ENCODE data around the gene CD160.

Gene CD160

DNA sequence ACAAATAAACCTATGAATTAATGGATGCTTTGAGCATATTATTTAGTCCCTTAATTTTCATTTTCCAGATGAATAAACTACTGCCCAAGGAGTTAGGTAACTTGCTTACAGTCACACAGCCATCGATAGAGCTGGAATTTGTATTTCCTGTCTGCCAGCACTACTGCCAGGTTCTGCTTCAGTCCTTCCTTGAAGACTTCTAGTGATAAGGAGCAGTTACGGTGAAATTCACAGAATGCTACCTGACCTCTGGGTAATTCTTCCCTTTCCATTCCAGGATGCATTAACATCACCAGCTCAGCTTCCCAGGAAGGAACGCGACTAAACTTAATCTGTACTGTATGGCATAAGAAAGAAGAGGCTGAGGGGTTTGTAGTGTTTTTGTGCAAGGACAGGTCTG is 11.2 kb downstream of the CD160 start:
- no peak for TF ChIP-seq ZFX (IDR thresholded peaks at IDR 0.05; ENCODE audit: borderline replicate concordance)
- TF ChIP-seq, protein P1, sequence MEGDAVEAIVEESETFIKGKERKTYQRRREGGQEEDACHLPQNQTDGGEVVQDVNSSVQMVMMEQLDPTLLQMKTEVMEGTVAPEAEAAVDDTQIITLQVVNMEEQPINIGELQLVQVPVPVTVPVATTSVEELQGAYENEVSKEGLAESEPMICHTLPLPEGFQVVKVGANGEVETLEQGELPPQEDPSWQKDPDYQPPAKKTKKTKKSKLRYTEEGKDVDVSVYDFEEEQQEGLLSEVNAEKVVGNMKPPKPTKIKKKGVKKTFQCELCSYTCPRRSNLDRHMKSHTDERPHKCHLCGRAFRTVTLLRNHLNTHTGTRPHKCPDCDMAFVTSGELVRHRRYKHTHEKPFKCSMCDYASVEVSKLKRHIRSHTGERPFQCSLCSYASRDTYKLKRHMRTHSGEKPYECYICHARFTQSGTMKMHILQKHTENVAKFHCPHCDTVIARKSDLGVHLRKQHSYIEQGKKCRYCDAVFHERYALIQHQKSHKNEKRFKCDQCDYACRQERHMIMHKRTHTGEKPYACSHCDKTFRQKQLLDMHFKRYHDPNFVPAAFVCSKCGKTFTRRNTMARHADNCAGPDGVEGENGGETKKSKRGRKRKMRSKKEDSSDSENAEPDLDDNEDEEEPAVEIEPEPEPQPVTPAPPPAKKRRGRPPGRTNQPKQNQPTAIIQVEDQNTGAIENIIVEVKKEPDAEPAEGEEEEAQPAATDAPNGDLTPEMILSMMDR (IDR thresholded peaks at IDR 0.05): no peak
- no peak overlapping the region for H3K27ac ChIP-seq

DNA sequence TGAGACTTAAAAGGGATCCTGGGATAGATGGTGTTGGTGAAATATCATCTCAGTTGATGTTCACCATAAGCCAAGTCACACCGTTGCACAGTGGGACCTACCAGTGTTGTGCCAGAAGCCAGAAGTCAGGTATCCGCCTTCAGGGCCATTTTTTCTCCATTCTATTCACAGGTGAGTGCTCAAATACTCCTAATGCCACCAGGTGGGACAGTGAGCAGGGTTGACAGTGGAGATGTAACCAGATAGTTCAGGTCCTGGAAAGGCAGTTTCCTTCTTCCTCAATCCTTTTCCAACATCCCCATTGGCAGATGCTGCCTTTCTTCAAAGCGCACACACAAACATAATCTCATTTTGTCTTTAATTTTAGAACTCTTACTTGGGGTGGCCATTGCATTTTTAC is 11.6 kb downstream of the CD160 start:
- TF ChIP-seq, protein P1 (IDR thresholded peaks at IDR 0.05): peak; percentile 53
- TF ChIP-seq ZFX (IDR thresholded peaks at IDR 0.05; ENCODE audit: borderline replicate concordance): no peak
- H3K27ac ChIP-seq: no peak overlapping the region

DNA sequence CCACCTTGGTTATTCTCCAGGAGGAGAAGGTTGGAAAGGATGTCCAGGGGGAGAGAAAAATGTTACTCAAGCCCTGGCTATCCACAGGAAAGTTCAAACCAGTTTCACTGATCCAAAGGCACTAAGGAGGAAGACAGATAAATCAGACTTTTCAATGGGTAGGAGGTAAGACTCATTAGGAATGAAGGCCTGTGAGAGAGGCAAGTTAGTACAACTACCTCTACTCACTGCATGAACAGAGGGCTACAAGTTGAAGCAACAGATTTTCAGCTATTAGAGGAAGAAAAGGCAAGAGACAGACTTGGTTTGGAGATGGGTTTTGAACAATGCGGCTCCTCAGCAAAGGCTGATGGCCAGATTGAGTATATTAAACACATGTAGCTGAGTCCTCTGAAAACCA is 16.9 kb downstream of the CD160 start:
- no peak for TF ChIP-seq ZFX (IDR thresholded peaks at IDR 0.05; ENCODE audit: borderline replicate concordance)
- TF ChIP-seq, protein P1 (IDR thresholded peaks at IDR 0.05): no peak
- H3K27ac ChIP-seq: no peak overlapping the region

DNA sequence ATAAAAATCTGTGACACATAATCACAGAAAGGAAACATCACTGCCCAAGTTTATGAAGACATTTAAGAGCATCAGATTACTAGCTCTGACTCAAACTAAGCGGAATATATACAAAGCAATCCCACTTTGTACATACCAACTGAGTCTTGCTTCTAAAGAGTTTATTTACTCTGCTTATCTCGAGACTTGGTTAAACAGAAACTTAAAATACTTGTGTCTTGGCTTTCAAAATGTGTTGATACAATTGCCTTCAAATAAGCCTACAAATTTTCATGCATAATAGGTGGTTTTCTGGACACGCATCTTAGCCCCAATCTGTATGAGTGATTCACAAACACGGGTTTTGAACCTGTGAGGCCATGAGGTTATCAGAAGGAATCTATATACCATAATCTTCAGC is 21.0 kb downstream of the CD160 start:
- no peak for TF ChIP-seq ZFX (IDR thresholded peaks at IDR 0.05; ENCODE audit: borderline replicate concordance)
- TF ChIP-seq, protein P1 (IDR thresholded peaks at IDR 0.05): no peak
- H3K27ac ChIP-seq: peak overlapping the region; percentile 61

DNA sequence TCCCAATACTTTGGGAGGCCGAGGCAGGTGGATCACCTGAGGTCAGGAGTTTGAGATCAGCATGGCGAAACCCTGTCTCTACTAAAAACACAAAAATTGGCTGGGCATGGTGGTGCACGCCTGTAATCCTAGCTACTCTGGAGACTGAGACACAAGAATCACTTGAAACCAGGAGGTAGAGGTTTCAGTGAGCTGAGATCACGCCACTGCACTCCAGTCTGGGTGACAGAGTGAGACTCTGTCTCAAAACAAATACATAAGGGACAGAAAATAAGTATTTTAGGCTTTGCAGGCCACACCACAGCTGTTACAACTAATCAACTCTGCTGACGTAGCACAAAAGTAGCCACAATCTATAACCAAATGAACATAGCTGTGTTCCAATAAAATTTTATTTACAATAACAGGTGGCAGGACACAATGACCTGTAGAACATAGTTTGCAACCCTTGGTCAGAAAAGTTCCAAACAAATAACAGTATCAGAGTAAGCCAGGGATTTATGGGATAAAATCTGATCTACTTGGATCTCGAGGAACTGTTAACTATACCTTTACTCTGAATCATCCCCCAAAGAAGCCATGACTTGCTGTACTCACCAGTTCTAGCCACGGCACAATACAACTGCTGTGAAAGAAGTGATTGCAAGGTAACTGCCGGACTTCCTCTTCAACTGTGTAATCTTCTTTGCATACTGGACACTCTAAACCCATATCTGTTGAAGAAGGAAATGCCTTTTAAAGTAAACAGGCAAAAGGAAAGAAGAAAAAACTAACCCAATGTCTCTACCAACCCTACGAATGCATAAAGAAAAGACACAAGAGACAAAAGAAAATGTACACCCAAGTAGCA is 28.3 kb downstream of the CD160 start:
- no peak overlapping the region for H3K27ac ChIP-seq
- TF ChIP-seq ZFX (IDR thresholded peaks at IDR 0.05; ENCODE audit: borderline replicate concordance): no peak
- TF ChIP-seq, protein P1 (IDR thresholded peaks at IDR 0.05): no peak

DNA sequence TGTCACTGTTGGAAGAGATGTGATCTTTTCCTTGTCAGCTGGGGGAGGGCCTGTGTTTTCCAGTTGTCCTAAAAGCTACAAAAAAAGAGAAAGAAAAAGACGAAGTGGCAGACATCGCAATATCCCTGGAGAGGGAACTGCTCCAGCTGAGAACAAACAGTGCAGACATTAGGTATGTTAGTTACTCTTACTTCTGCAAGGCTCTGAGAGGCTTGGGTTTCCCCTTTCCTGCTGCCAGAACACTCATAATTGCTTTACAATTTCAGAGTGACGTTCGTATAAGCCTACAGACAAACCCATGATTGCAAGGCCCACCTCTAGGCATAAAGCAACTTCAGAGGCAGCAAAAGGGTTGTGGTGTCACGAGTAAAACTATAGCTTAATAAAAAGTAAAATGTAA is 31.1 kb downstream of the CD160 start:
- TF ChIP-seq, protein P1 (IDR thresholded peaks at IDR 0.05): no peak
- TF ChIP-seq ZFX (IDR thresholded peaks at IDR 0.05; ENCODE audit: borderline replicate concordance): no peak
- H3K27ac ChIP-seq: no peak overlapping the region

DNA sequence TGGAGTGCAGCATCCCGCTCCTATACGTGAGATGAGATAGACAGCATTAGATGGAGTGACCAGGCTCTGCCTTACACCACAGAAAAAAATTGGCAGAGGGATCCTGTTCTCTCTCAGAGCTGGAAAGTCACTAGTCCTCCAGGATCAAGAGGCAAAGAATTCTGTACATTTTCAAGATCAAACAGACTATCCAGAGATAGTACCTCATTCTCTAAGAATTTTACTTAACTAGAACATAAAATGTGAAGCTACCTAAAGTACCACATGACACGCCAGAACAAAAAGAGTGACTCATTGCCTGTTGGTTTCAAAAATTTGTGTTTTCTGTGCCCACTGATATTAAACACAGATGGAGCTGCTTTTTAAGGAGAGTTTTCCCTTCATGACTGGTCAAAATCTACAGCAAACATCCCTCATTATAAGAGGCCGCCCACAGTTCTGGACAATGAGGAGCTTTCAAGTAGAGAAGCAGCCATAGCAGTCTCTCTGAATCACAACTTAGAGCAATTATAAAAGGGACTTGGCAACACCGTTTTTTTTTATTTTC is 32.3 kb downstream of the CD160 start:
- TF ChIP-seq, protein P1 (IDR thresholded peaks at IDR 0.05): no peak
- TF ChIP-seq ZFX (IDR thresholded peaks at IDR 0.05; ENCODE audit: borderline replicate concordance): no peak
- no peak overlapping the region for H3K27ac ChIP-seq

All from 22Rv1 (cell line).